ENCODE measurements around the gene PDE1C. TPM values are rescaled to one million over a fixed set of nuclear protein-coding genes. Genes with fewer than 3 reads are reported as not detected.

The PDE1C gene
- total RNA-seq, 2 experiments from 2014 or later = not detected

DNA sequence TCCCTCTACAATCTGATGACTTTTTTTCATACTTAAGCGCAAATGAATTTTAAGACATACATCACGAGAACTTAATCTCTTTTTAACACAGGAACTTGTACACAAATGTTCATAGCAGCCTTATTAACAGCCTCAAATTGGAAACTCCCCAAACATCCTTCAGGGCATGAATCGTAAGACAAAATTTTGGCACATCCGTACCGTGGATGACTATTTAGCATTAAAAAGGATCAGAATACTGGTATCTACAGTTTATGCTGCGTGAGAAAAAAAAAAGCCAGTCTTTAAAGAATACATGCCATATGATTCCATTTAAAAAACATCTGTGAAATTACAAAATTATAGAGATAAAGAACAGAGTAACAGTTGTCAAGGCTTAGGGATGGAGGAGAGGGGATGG is 46.8 kb downstream of the PDE1C start:
- no peak for TF ChIP-seq CTCF (conservative IDR thresholded peaks at IDR 0.05; ENCODE audit: low read length)
- no peak for TF ChIP-seq EZH2phosphoT487 (IDR thresholded peaks at IDR 0.05; ENCODE audit: borderline replicate concordance, low read depth, low read length)
- Histone ChIP-seq H3K9me3 (ENCODE audit: low read length) (no peaks in the 10 kb centered on the region), H3K4me1 (ENCODE audit: insufficient read depth, low read length, poor library complexity, severe bottlenecking) (no peaks in the 10 kb centered on the region), H3K36me3 (ENCODE audit: insufficient read depth, low read length) (no peaks in the 10 kb centered on the region), H3K9me2 (ENCODE audit: insufficient read depth, low read length) (no peaks in the 10 kb centered on the region), H3K27ac (ENCODE audit: low read depth, low read length, poor library complexity, severe bottlenecking) (no peak overlapping the region), H3K79me2 (ENCODE audit: insufficient read depth, low read depth, low read length) (no peaks in the 10 kb centered on the region), H3K4me3 (ENCODE audit: low read depth, low read length, poor library complexity, severe bottlenecking) (no peak overlapping the region), H4K20me1 (ENCODE audit: insufficient read depth, low read length) (no peaks in the 10 kb centered on the region), H3K4me2 (ENCODE audit: low read length) (no peak overlapping the region), H2AFZ (ENCODE audit: low read length) (no peak overlapping the region)
- ChIA-PET CTCF (ENCODE audit: unreplicated experiment) (no interaction called here), POLR2A (no interaction called here)
- BruUV-seq (replicated peaks) = no TSS peak
- DNase-seq (ENCODE audit: low spot score) = no peak
- intact Hi-C loops (cut with micrococcal nuclease; ENCODE audit: unreplicated experiment) = no loop called here

GRCh38 chr7:32022966-32023365 is 47.2 kb downstream of the PDE1C start:
- H3K79me2 ChIP-seq (ENCODE audit: insufficient read depth, low read depth, low read length) = no peaks in the 10 kb centered on the region
- no peak for TF ChIP-seq EZH2phosphoT487 (IDR thresholded peaks at IDR 0.05; ENCODE audit: borderline replicate concordance, low read depth, low read length)
- no peak for TF ChIP-seq CTCF (conservative IDR thresholded peaks at IDR 0.05; ENCODE audit: low read length)
- no peaks in the 10 kb centered on the region for H3K9me2 ChIP-seq (ENCODE audit: insufficient read depth, low read length)
- H3K9me3 ChIP-seq (ENCODE audit: low read length) = no peaks in the 10 kb centered on the region
- no peaks in the 10 kb centered on the region for H4K20me1 ChIP-seq (ENCODE audit: insufficient read depth, low read length)
- no peak overlapping the region for H3K4me2 ChIP-seq (ENCODE audit: low read length)
- BruUV-seq (replicated peaks) = no TSS peak
- no peaks in the 10 kb centered on the region for H3K36me3 ChIP-seq (ENCODE audit: insufficient read depth, low read length)
- intact Hi-C loops (cut with micrococcal nuclease; ENCODE audit: unreplicated experiment) = no loop called here
- H3K27ac ChIP-seq (ENCODE audit: low read depth, low read length, poor library complexity, severe bottlenecking) = no peak overlapping the region
- no peak for DNase-seq (ENCODE audit: low spot score)
- ChIA-PET POLR2A (no interaction called here), CTCF (ENCODE audit: unreplicated experiment) (no interaction called here)
- no peak overlapping the region for H3K4me3 ChIP-seq (ENCODE audit: low read depth, low read length, poor library complexity, severe bottlenecking)
- no peaks in the 10 kb centered on the region for H3K4me1 ChIP-seq (ENCODE audit: insufficient read depth, low read length, poor library complexity, severe bottlenecking)
- no peak overlapping the region for H2AFZ ChIP-seq (ENCODE audit: low read length)

DNA sequence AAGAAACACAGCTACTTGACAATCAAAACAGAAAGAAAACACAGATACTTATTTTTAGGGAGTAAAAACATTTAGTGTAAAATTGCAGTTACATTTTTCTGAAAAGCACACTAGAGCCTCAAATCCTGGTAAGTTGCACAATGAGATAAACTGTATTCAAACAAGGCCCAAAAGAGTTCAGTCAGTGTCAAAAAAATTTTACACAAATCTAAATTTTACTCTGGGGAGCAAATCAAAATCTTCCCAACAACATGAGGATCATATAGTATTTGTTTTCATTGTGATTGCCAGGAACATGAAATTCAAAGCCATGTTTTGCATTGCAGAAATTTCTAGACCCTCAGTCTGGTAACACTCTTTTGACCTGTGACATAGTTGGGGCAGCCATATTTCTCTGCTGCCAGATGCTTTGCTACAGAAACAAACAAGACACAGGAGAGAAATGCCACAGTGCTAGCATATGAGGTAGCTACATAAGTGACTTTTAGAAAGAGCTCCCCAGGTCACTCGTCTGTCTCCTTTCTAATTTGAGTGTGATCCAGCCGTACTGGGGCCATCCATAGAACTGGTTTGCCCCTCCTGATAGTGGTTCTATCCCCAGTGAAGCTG is 49.6 kb downstream of the PDE1C start:
- Histone ChIP-seq H3K4me2 (ENCODE audit: low read length) (no peak overlapping the region), H4K20me1 (ENCODE audit: insufficient read depth, low read length) (0 out of 2 replicates have a peak, but pooled peaks cover 3% of the 10 kb centered on the region), H3K9me2 (ENCODE audit: insufficient read depth, low read length) (no peaks in the 10 kb centered on the region), H3K4me1 (ENCODE audit: insufficient read depth, low read length, poor library complexity, severe bottlenecking) (no peaks in the 10 kb centered on the region), H2AFZ (ENCODE audit: low read length) (no peak overlapping the region), H3K79me2 (ENCODE audit: insufficient read depth, low read depth, low read length) (no peaks in the 10 kb centered on the region), H3K4me3 (ENCODE audit: low read depth, low read length, poor library complexity, severe bottlenecking) (no peak overlapping the region), H3K27ac (ENCODE audit: low read depth, low read length, poor library complexity, severe bottlenecking) (no peak overlapping the region), H3K36me3 (ENCODE audit: insufficient read depth, low read length) (no peaks in the 10 kb centered on the region), H3K9me3 (ENCODE audit: low read length) (no peaks in the 10 kb centered on the region)
- no peak for DNase-seq (ENCODE audit: low spot score)
- TF ChIP-seq EZH2phosphoT487 (IDR thresholded peaks at IDR 0.05; ENCODE audit: borderline replicate concordance, low read depth, low read length) = no peak
- no TSS peak for BruUV-seq (replicated peaks)
- intact Hi-C loops (cut with micrococcal nuclease; ENCODE audit: unreplicated experiment) = no loop called here
- ChIA-PET CTCF (ENCODE audit: unreplicated experiment) (no interaction called here), POLR2A (interaction anchor here (1.0 kb wide), 1 partner anchor 8 kb away, joined by 3 read pairs; no protein-coding TSS in a partner anchor)
